MM.1S (cell line): ENCODE measurements around the gene VDAC1.

ENCODE experiments used
- CTCF ChIP-seq: fragments of 300-600 bp; sonication (generic); IDR thresholded peaks from 2 replicates; pipeline ENCODE4 v1.5.1; 2016; ENCODE audit warnings: antibody characterized with exemption, low read length, mixed read lengths
- EZH2 ChIP-seq: fragments of 300-600 bp; sonication (generic); optimal IDR thresholded peaks from 2 replicates; pipeline ENCODE3; 2017; ENCODE audit warnings: low read depth, mild to moderate bottlenecking, antibody characterized with exemption, low read length, mixed read lengths
- EZH2phosphoT487 ChIP-seq: fragments of 300-600 bp; sonication (generic); IDR thresholded peaks from 2 replicates; pipeline ENCODE4 v1.6.1; 2018; ENCODE audit warnings: antibody characterized with exemption, low read length

GRCh38 chr5:133928587-133929393, 76.0 kb downstream of the VDAC1 start:
- TF ChIP-seq CTCF (no peak), EZH2 (no peak), EZH2phosphoT487 (no peak)
